Spleen (tissue), 11 donors: ENCODE results near the gene TSPAN8. TPM values are rescaled to one million over a fixed set of nuclear protein-coding genes. Genes with fewer than 3 reads are reported as not detected.

Experiments
- DNase-seq: peaks from one replicate; pipeline ENCODE4 v3.0.0-alpha.2; 2020
- H3K27ac ChIP-seq, 8 donors: fragments of 200-600 bp; sonication (generic) in 7 of 8; 1 replicate in 4 of 8; 2 replicates in 4 of 8; pipeline versions ENCODE4 v1.5.0 to v1.8.0; 2016 to 2021; ENCODE audit warnings: inconsistent platforms in 4 of 8, mild to moderate bottlenecking in 4 of 8, moderate library complexity in 1 of 8
- H3K27me3 ChIP-seq, 7 donors: fragments of 200-600 bp; sonication (generic) in 6 of 7; replicated peaks in 1 of 7; 1 replicate in 4 of 7; 2 replicates in 3 of 7; pipeline versions ENCODE4 v1.5.0 to v1.8.0; 2016 to 2021; ENCODE audit warnings: inconsistent platforms in 3 of 7, mild to moderate bottlenecking in 1 of 7
- H3K36me3 ChIP-seq, 6 donors: fragments of 200-600 bp; sonication (generic) in 5 of 6; 1 replicate in 4 of 6; 2 replicates in 2 of 6; pipeline versions ENCODE4 v1.5.0 to v1.8.0; 2016 to 2021; ENCODE audit warnings: inconsistent platforms in 2 of 6
- H3K4me1 ChIP-seq, 6 donors: fragments of 200-600 bp; sonication (generic) in 5 of 6; 1 replicate in 3 of 6; 2 replicates in 3 of 6; pipeline versions ENCODE4 v1.5.0 to v1.8.0; 2016 to 2021; ENCODE audit warnings: inconsistent platforms in 3 of 6
- H3K4me3 ChIP-seq, 8 donors: fragments of 200-600 bp; sonication (generic) in 7 of 8; 1 replicate in 4 of 8; 2 replicates in 4 of 8; pipeline versions ENCODE4 v1.5.0 to v1.8.0; 2016 to 2021; ENCODE audit warnings: inconsistent platforms in 4 of 8, mild to moderate bottlenecking in 4 of 8, moderate library complexity in 2 of 8
- H3K9me3 ChIP-seq, 8 donors: fragments of 200-600 bp; sonication (generic) in 7 of 8; 1 replicate in 4 of 8; 2 replicates in 4 of 8; pipeline versions ENCODE4 v1.5.0 to v1.8.0; 2016 to 2021; ENCODE audit warnings: inconsistent platforms in 4 of 8
- POLR2A ChIP-seq, 3 donors: fragments of 450-650 bp; IDR thresholded peaks; one replicate each; pipeline ENCODE4 v1.5.1; 2017; ENCODE audit warnings: antibody characterized with exemption in 3 of 3, mild to moderate bottlenecking in 1 of 3
- POLR2AphosphoS5 ChIP-seq, 3 donors: sonication (generic); formaldehyde crosslinking; IDR thresholded peaks; one replicate each; pipeline ENCODE4 v1.5.1; 2017; ENCODE audit warnings: antibody characterized with exemption in 3 of 3
- WGBS, 5 donors: extraction: QIAGEN DNeasy Blood & Tissue Kit in 3 of 5; methylation state at CpG; one replicate each; pipeline versions ENCODE4 v1.1.5 to v1.1.7; 2013 to 2018; 5-methylcytosine and 5-hydroxymethylcytosine counted together
- intact Hi-C: fragments of 100-400 bp; cut with DNase I; formaldehyde crosslinking; loops from one replicate; pipeline ENCODE4 v1.15.0; 2023; ENCODE audit warnings: low total_unique reads
- polyA plus RNA-seq, 3 donors: library from polyadenylated mRNA; stranded (reverse); fragments of 200-250 nt; gene quantifications; one replicate each; pipeline ENCODE4 v1.2.1, GENCODE V29; 2013
- total RNA-seq, 7 donors: library from RNA; depleted of rRNA in 3 of 7; stranded (reverse); fragments of >200 nt in 3 of 7; fragmentation: NEBNext Ultra II Directional in 4 of 7; extraction: Animal tissue kit (Norgen Biotek cat#: 25700) in 4 of 7; gene quantifications; one replicate each; pipeline versions ENCODE4 v1.1.0 to v1.2.1, GENCODE V29; 2016 to 2021
- TF ChIP-seq, protein P1 (sequence below), 11 experiments: fragments of 200-600 bp in 7 of 11; fragments of 450-650 bp in 4 of 11; sonication (generic) in 4 of 11; IDR thresholded peaks in 8 of 11; conservative IDR thresholded peaks in 3 of 11; 1 replicate in 7 of 11; 2 replicates in 4 of 11; pipeline versions ENCODE4 v1.4.0 to v1.8.0; 2016 to 2021; ENCODE audit warnings: antibody characterized with exemption in 11 of 11, inconsistent platforms in 4 of 11, mild to moderate bottlenecking in 1 of 11
- donor health status: healthy with polysubstance abuse.
- donor health status: DM: no; HTN: no; CAD: no; lungs with moderate emphysema.
- donor health status: DM: no; HTN: no; CAD: no.
- donor health status: Bipolar disorder and iron deficiency.
- donor health status: healthy.
- donor health status: DM: no; HTN: no; CAD: no.
- donor health status: DM: yes; HTN: yes; CAD: no.

The TSPAN8 gene
- total and polyA plus RNA-seq, 10 donors: 0.21 to 2.5 (median 0.34) TPM; not detected in 6

DNA sequence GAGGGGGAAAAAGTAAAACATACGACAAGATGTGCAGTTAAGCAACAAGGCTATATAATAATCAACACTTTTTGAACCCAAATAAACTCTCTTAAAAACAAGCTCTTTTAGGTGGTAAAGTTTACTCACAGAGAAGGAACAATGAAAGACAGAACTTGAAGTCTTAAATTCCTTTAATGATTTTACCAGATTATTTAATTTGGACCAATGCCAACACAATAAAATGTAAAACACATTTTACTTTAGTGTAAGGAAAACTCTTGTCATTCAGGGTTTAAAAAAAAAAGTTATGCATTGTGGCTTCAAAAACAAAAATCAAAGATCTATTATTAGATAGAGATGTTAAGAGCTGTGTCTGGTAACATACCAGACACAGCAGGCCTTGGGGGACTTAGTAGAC, 13.1 kb downstream of the TSPAN8 start:
- Histone ChIP-seq H3K9me3 (peaks cover 0 to 4% (median under 1%) of the 10 kb centered on the region in 8 donors), H3K27ac (no peak overlapping the region), H3K36me3 (no peaks in the 10 kb centered on the region), H3K4me1 (no peaks in the 10 kb centered on the region), H3K27me3 (no peaks in the 10 kb centered on the region), H3K4me3 (no peak overlapping the region)
- 68 to 84% (median 78%) methylated on average over 1 of the region's 1 CpG for WGBS, 5 donors
- intact Hi-C loops: no loop called here
- DNase-seq: no peak
- no peak for TF ChIP-seq POLR2AphosphoS5 (IDR thresholded peaks at IDR 0.05)
- no peak for TF ChIP-seq POLR2A (IDR thresholded peaks at IDR 0.05)
- TF ChIP-seq, protein P1, sequence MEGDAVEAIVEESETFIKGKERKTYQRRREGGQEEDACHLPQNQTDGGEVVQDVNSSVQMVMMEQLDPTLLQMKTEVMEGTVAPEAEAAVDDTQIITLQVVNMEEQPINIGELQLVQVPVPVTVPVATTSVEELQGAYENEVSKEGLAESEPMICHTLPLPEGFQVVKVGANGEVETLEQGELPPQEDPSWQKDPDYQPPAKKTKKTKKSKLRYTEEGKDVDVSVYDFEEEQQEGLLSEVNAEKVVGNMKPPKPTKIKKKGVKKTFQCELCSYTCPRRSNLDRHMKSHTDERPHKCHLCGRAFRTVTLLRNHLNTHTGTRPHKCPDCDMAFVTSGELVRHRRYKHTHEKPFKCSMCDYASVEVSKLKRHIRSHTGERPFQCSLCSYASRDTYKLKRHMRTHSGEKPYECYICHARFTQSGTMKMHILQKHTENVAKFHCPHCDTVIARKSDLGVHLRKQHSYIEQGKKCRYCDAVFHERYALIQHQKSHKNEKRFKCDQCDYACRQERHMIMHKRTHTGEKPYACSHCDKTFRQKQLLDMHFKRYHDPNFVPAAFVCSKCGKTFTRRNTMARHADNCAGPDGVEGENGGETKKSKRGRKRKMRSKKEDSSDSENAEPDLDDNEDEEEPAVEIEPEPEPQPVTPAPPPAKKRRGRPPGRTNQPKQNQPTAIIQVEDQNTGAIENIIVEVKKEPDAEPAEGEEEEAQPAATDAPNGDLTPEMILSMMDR (IDR thresholded peaks at IDR 0.05 in 8 of 11, conservative IDR thresholded peaks at IDR 0.05 in 3 of 11): no peak

- H3K4me3 ChIP-seq: no peak overlapping the region
- no peaks in the 10 kb centered on the region for H3K36me3 ChIP-seq
- no peaks in the 10 kb centered on the region for H3K27me3 ChIP-seq
- H3K4me1 ChIP-seq: no peaks in the 10 kb centered on the region
- WGBS, 5 donors: 80 to 95% (median 84%) methylated on average over 5 of the region's 5 CpGs
- intact Hi-C loops: no loop called here
- TF ChIP-seq POLR2AphosphoS5 (IDR thresholded peaks at IDR 0.05) (no peak), POLR2A (IDR thresholded peaks at IDR 0.05) (no peak)
- TF ChIP-seq, protein P1 (IDR thresholded peaks at IDR 0.05 in 8 of 11, conservative IDR thresholded peaks at IDR 0.05 in 3 of 11): no peak
- H3K27ac ChIP-seq: no peak overlapping the region
- no peak for DNase-seq
- no peaks in the 10 kb centered on the region for H3K9me3 ChIP-seq
These were observed 14.8 kb downstream of the TSPAN8 start for GRCh38 chr12:71142956-71143355.

GRCh38 chr12:71142016-71142415, 15.8 kb downstream of the TSPAN8 start:
- TF ChIP-seq POLR2AphosphoS5 (IDR thresholded peaks at IDR 0.05) (no peak), POLR2A (IDR thresholded peaks at IDR 0.05) (no peak)
- TF ChIP-seq, protein P1 (IDR thresholded peaks at IDR 0.05 in 8 of 11, conservative IDR thresholded peaks at IDR 0.05 in 3 of 11): no peak
- no peak for DNase-seq
- intact Hi-C loops: no loop called here
- Histone ChIP-seq H3K4me1 (no peaks in the 10 kb centered on the region), H3K27ac (no peak overlapping the region), H3K4me3 (no peak overlapping the region), H3K9me3 (no peaks in the 10 kb centered on the region), H3K36me3 (no peaks in the 10 kb centered on the region), H3K27me3 (no peaks in the 10 kb centered on the region)
- 81 to 94% (median 92%) methylated on average over 2 of the region's 2 CpGs for WGBS, 5 donors

DNA sequence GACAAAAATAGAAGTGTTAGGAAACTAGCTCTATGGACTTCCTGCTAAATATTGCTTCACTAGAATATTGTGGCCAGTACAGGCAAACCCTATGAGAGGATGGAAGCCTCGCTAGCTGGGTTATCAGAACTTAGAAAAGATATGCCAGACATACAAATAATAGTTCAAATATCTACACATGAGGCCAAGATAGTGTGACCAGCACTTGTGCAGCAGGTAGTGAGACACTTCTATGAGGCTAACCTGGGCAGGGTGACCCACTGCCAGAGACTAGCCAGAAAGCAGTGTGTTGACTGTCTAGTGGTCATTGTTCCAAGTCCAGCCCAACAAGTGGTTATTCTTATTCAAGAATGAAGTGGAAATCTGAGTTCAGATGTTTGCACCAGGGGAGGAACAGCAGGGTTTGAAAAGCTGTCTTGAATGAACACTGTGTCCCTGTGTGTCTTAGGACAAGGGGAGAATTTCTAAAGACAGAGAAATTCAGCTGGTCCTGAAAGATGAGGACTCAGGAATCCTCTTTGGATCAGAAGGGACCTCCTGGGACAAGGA, 16.3 kb downstream of the TSPAN8 start:
- Histone ChIP-seq H3K27ac (no peak overlapping the region), H3K4me3 (no peak overlapping the region), H3K27me3 (no peaks in the 10 kb centered on the region), H3K36me3 (no peaks in the 10 kb centered on the region), H3K9me3 (no peaks in the 10 kb centered on the region), H3K4me1 (no peaks in the 10 kb centered on the region)
- no peak for DNase-seq
- WGBS, 5 donors: 62 to 87% (median 74%) methylated on average over 1 of the region's 1 CpG
- intact Hi-C loops: no loop called here
- TF ChIP-seq POLR2A (IDR thresholded peaks at IDR 0.05) (no peak), POLR2AphosphoS5 (IDR thresholded peaks at IDR 0.05) (no peak)
- TF ChIP-seq, protein P1 (IDR thresholded peaks at IDR 0.05 in 8 of 11, conservative IDR thresholded peaks at IDR 0.05 in 3 of 11): no peak
